IPS-NIHi7 (cell line): Measurements from ENCODE around the gene ZFP82.

Experiments
- DNase-seq: peaks from one replicate; pipeline ENCODE4 v3.0.0; 2012; ENCODE audit warnings: mixed read lengths; ENCODE audit errors: extremely low spot score

ZFP82 gene

DNA sequence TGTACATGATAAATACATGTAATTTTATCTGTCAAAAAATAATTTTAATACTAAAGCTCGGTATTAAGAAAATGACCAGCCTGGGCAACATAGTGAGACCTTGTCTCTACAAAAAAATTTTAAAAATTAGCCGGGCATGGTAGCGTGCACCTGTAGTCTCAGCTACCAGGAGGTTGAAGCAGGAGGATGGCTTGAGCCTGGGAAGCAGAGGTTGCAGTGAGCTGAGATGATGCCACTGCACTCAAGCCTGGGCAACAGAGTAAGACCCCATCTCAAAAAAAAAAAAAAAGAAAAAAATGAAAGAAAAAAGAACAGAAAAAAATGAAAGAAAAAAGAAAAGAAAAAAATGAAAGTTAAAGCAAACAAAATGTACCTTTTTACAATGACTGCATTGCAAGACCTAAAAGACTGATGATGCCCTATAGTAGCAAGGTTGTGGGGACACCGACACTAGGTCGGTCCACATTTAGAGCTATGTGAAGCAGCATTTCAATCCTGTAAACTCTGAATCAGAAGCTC lies 44.7 kb downstream of the ZFP82 start:
- DNase-seq, result no peak

DNA sequence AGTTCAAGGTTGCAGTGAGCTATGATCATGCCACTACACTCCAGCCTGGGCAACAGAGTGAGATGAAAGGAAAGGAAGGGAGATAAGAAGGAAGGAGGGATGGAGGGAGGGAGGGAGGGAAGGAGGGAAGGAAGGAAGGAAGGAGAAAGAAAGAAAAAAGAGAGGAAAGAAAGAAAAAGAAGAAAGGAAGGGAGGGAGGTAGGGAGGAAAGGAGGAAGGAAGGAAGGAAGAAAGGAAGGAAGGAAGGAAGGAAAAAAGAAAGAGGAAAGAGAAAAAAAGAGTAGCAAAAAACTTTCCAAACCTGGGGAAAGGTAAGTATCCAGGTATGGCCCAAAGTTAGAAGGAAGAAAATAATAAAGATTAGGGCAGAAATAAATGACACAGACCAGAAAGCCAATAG lies 46.6 kb downstream of the ZFP82 start:
- no peak for DNase-seq

DNA sequence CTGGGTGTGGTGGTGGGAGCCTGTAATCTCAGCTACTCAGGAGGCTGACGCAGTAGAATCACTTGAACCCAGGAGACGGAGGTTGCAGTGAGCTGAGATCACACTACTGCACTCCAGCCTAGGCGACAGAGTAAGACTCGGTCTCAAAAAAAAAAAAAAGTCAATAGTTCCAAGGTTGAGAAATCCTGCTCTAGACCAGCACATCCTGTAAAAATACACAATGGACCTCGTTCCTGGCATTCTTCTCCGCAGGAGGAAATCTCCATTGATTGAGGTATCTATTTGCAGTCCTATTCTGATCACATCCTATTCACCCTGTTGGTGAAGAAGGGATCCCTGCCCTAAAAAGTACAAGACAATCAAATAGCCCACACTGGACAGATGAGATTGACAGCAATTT lies 54.6 kb downstream of the ZFP82 start:
- no peak for DNase-seq
